ENCODE measurements around the gene MYO18B. TPM values are rescaled to one million over a fixed set of nuclear protein-coding genes. Genes with fewer than 3 reads are reported as not detected.
"Not testable (repeated sequence)": the region's sequence is repeated elsewhere in the genome, so short reads cannot be mapped to it uniquely, and the experiment has no call there.

The MYO18B gene
- total RNA-seq, 1 experiment from 2014 or later = 0.11 TPM

DNA sequence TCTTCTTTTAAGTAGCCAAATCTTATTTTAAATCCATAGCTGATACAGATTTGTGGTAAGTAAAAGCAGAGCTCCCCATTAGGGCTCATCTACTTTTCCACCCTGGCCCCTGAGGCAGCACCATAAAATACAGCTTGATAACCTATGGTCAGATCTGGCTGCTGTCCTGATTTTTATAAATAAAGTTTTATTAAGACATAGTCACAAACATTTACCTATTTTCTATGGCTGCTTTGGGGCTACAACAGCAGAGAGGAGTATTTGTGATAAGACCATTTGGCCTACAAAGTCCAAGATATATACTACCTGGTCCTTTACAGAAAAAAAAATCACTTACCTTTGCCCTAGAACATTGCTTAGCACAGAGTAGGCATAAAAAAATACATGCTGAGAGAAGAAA, 227.3 kb downstream of the MYO18B start:
- Histone ChIP-seq H3K27ac (no peak overlapping the region), H3K36me3 (no peaks in the 10 kb centered on the region), H3K4me1 (replicated peaks) (0 out of 2 replicates have a peak, but pooled peaks cover 8% of the 10 kb centered on the region), H3K27me3 (replicated peaks) (peaks cover 10% of the 10 kb centered on the region), H3K9me3 (replicated peaks) (no peaks in the 10 kb centered on the region), H3K4me3 (no peak overlapping the region)
- DNase-seq (ENCODE audit: low read depth in 1 of 2, low spot score in 2 of 2) = no peak

- H3K27ac ChIP-seq = no peak overlapping the region
- H3K36me3 ChIP-seq = no peaks in the 10 kb centered on the region
- H3K4me1 ChIP-seq (replicated peaks) = 0 out of 2 replicates have a peak, but pooled peaks cover 8% of the 10 kb centered on the region
- H3K27me3 ChIP-seq (replicated peaks) = peaks cover 12% of the 10 kb centered on the region
- no peaks in the 10 kb centered on the region for H3K9me3 ChIP-seq (replicated peaks)
- H3K4me3 ChIP-seq = no peak overlapping the region
- no peak for DNase-seq (ENCODE audit: low read depth in 1 of 2, low spot score in 2 of 2)
Observed at GRCh38 chr22:25969901-25970300, 227.9 kb downstream of the MYO18B start.

GRCh38 chr22:25970374-25970911, 228.5 kb downstream of the MYO18B start:
- peak in 1 of 2 experiments; percentile 55 for DNase-seq (ENCODE audit: low read depth in 1 of 2, low spot score in 2 of 2)
- peaks cover 12% of the 10 kb centered on the region for H3K27me3 ChIP-seq (replicated peaks)
- H3K9me3 ChIP-seq (replicated peaks) = no peaks in the 10 kb centered on the region
- no peaks in the 10 kb centered on the region for H3K36me3 ChIP-seq
- no peak overlapping the region for H3K27ac ChIP-seq
- 0 out of 2 replicates have a peak, but pooled peaks cover 8% of the 10 kb centered on the region for H3K4me1 ChIP-seq (replicated peaks)
- no peak overlapping the region for H3K4me3 ChIP-seq

- Histone ChIP-seq H3K9me3 (replicated peaks) (no peaks in the 10 kb centered on the region), H3K4me1 (replicated peaks) (0 out of 2 replicates have a peak, but pooled peaks cover 8% of the 10 kb centered on the region), H3K27me3 (replicated peaks) (peaks cover 12% of the 10 kb centered on the region), H3K4me3 (no peak overlapping the region), H3K36me3 (no peaks in the 10 kb centered on the region), H3K27ac (no peak overlapping the region)
- DNase-seq (ENCODE audit: low read depth in 1 of 2, low spot score in 2 of 2) = no peak
Observed at GRCh38 chr22:25970999-25971811, 229.2 kb downstream of the MYO18B start.

- Histone ChIP-seq H3K4me1 (replicated peaks) (0 out of 2 replicates have a peak, but pooled peaks cover 8% of the 10 kb centered on the region), H3K4me3 (no peak overlapping the region), H3K27me3 (replicated peaks) (peaks cover 3% of the 10 kb centered on the region; the same call in 1 of the 2 replicates), H3K9me3 (replicated peaks) (no peaks in the 10 kb centered on the region), H3K27ac (no peak overlapping the region), H3K36me3 (no peaks in the 10 kb centered on the region)
- no peak for DNase-seq (ENCODE audit: low read depth in 1 of 2, low spot score in 2 of 2)
Observed at GRCh38 chr22:25972397-25972796, 230.4 kb downstream of the MYO18B start.

- no peaks in the 10 kb centered on the region for H3K36me3 ChIP-seq
- no peaks in the 10 kb centered on the region for H3K9me3 ChIP-seq (replicated peaks)
- H3K27me3 ChIP-seq (replicated peaks) = peaks cover 7% of the 10 kb centered on the region; the same call in 1 of the 2 replicates
- no peak overlapping the region for H3K27ac ChIP-seq
- no peaks in the 10 kb centered on the region for H3K4me1 ChIP-seq (replicated peaks)
- H3K4me3 ChIP-seq = no peak overlapping the region
- no peak for DNase-seq (ENCODE audit: low read depth in 1 of 2, low spot score in 2 of 2)
Observed at GRCh38 chr22:25976356-25976755, 234.4 kb downstream of the MYO18B start.

GRCh38 chr22:25979968-25980367, 238.0 kb downstream of the MYO18B start:
- H3K27me3 ChIP-seq (replicated peaks) = peaks cover 3% of the 10 kb centered on the region; the same call in 1 of the 2 replicates
- no peak overlapping the region for H3K4me3 ChIP-seq

GRCh38 chr22:25984911-25985310, 242.9 kb downstream of the MYO18B start:
- H3K9me3 ChIP-seq (replicated peaks); H3K4me3 ChIP-seq; DNase-seq (ENCODE audit: low read depth in 1 of 2, low spot score in 2 of 2); H3K36me3 ChIP-seq; H3K27me3 ChIP-seq (replicated peaks); H3K4me1 ChIP-seq (replicated peaks); H3K27ac ChIP-seq: not testable (repeated sequence)

More at GRCh38 chr22:25979968-25980367, 238.0 kb downstream of the MYO18B start:
- no peaks in the 10 kb centered on the region for H3K4me1 ChIP-seq (replicated peaks)
- no peak overlapping the region for H3K27ac ChIP-seq
- DNase-seq (ENCODE audit: low read depth in 1 of 2, low spot score in 2 of 2) = no peak
- no peaks in the 10 kb centered on the region for H3K9me3 ChIP-seq (replicated peaks)
- H3K36me3 ChIP-seq = no peaks in the 10 kb centered on the region

GRCh38 chr22:25987948-25988347, 246.0 kb downstream of the MYO18B start:
- Histone ChIP-seq H3K27me3 (replicated peaks) (peaks cover 7% of the 10 kb centered on the region; the same call in 1 of the 2 replicates), H3K4me1 (replicated peaks) (no peaks in the 10 kb centered on the region), H3K27ac (no peak overlapping the region), H3K4me3 (no peak overlapping the region), H3K36me3 (no peaks in the 10 kb centered on the region), H3K9me3 (replicated peaks) (no peaks in the 10 kb centered on the region)
- DNase-seq (ENCODE audit: low read depth in 1 of 2, low spot score in 2 of 2) = no peak

GRCh38 chr22:25990940-25991339, 249.0 kb downstream of the MYO18B start:
- DNase-seq (ENCODE audit: low read depth in 1 of 2, low spot score in 2 of 2) = no peak
- Histone ChIP-seq H3K4me1 (replicated peaks) (no peaks in the 10 kb centered on the region), H3K27me3 (replicated peaks) (peaks cover 7% of the 10 kb centered on the region; the same call in 1 of the 2 replicates), H3K36me3 (no peaks in the 10 kb centered on the region), H3K9me3 (replicated peaks) (no peaks in the 10 kb centered on the region), H3K4me3 (no peak overlapping the region), H3K27ac (no peak overlapping the region)

DNA sequence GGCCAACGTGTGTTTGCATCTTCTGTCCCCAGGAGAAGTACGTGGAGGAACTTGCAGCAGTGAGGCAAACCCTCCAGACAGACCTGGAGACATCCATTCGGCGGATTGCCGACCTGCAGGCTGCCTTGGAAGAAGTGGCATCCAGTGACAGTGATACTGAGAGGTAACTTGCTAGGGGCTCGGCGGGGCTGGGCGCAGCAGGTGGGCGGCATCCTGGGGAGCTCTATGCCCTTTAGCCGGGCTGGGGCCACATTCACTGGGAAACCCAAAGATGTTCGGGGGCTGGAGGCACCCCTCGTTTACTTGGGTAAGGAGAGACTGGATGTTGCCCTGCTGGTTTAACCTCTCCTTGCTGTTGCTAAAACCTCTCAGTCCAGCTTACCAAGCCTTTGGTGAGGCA, 250.3 kb downstream of the MYO18B start:
- Histone ChIP-seq H3K4me3 (no peak overlapping the region), H3K27ac (no peak overlapping the region), H3K36me3 (no peaks in the 10 kb centered on the region), H3K27me3 (replicated peaks) (peaks cover 2% of the 10 kb centered on the region; the same call in 1 of the 2 replicates), H3K9me3 (replicated peaks) (no peaks in the 10 kb centered on the region), H3K4me1 (replicated peaks) (no peaks in the 10 kb centered on the region)
- no peak for DNase-seq (ENCODE audit: low read depth in 1 of 2, low spot score in 2 of 2)

- no peak overlapping the region for H3K4me3 ChIP-seq
- peaks cover 5% of the 10 kb centered on the region; the same call in 1 of the 2 replicates for H3K27me3 ChIP-seq (replicated peaks)
- H3K4me1 ChIP-seq (replicated peaks) = no peaks in the 10 kb centered on the region
- H3K27ac ChIP-seq = no peak overlapping the region
- H3K9me3 ChIP-seq (replicated peaks) = no peaks in the 10 kb centered on the region
- no peak for DNase-seq (ENCODE audit: low read depth in 1 of 2, low spot score in 2 of 2)
- H3K36me3 ChIP-seq = no peaks in the 10 kb centered on the region
Observed at GRCh38 chr22:25996669-25997068, 254.7 kb downstream of the MYO18B start.

- H3K9me3 ChIP-seq (replicated peaks) = no peaks in the 10 kb centered on the region
- no peak overlapping the region for H3K4me3 ChIP-seq
- H3K27me3 ChIP-seq (replicated peaks) = peaks cover 5% of the 10 kb centered on the region; the same call in 1 of the 2 replicates
- no peak overlapping the region for H3K27ac ChIP-seq
- H3K36me3 ChIP-seq = no peaks in the 10 kb centered on the region
- DNase-seq (ENCODE audit: low read depth in 1 of 2, low spot score in 2 of 2) = no peak
- no peaks in the 10 kb centered on the region for H3K4me1 ChIP-seq (replicated peaks)
Observed at GRCh38 chr22:25997886-25998775, 256.1 kb downstream of the MYO18B start.
